KMS-11 (cell line): ENCODE results near the gene CRELD2.

ENCODE experiments used
- H2AFZ ChIP-seq: fragments of 200-600 bp; sonication (generic); 2 replicates; pipeline ENCODE4 v1.6.1; 2016; ENCODE audit warnings: antibody characterized with exemption, mixed run types, low read depth
- H3K27ac ChIP-seq: fragments of 200-600 bp; sonication (generic); 2 replicates; pipeline ENCODE4 v1.6.1; 2016; ENCODE audit warnings: mild to moderate bottlenecking, mixed run types
- H3K27me3 ChIP-seq: fragments of 200-600 bp; sonication (generic); 2 replicates; pipeline ENCODE4 v1.6.1; 2017; ENCODE audit warnings: mild to moderate bottlenecking, low read depth, mixed run types, moderate library complexity; ENCODE audit not compliant: insufficient read depth
- H3K36me3 ChIP-seq: fragments of 200-600 bp; sonication (generic); 2 replicates; pipeline ENCODE4 v1.6.1; 2017; ENCODE audit warnings: mild to moderate bottlenecking, mixed run types; ENCODE audit not compliant: insufficient read depth
- H3K4me1 ChIP-seq: fragments of 200-600 bp; sonication (generic); 2 replicates; pipeline ENCODE4 v1.6.1; 2016; ENCODE audit warnings: mild to moderate bottlenecking, low read depth, mixed run types; ENCODE audit not compliant: poor library complexity, severe bottlenecking
- H3K4me2 ChIP-seq: fragments of 200-600 bp; sonication (generic); 2 replicates; pipeline ENCODE4 v1.7.0; 2016; ENCODE audit warnings: mild to moderate bottlenecking, mixed run types
- H3K4me3 ChIP-seq: fragments of 200-600 bp; sonication (generic); IDR thresholded peaks from 2 replicates; pipeline ENCODE4 v1.6.1; 2017; ENCODE audit warnings: low read depth, low read length, mixed read lengths; ENCODE audit not compliant: insufficient read depth
- H3K79me2 ChIP-seq: fragments of 200-600 bp; sonication (generic); 2 replicates; pipeline ENCODE4 v1.6.1; 2016; ENCODE audit warnings: low read depth, mixed run types; ENCODE audit not compliant: insufficient read depth
- H3K9ac ChIP-seq: fragments of 200-600 bp; sonication (generic); 2 replicates; pipeline ENCODE4 v1.6.1; 2016; ENCODE audit warnings: mild to moderate bottlenecking, mixed run types
- H4K20me1 ChIP-seq: fragments of 200-600 bp; sonication (generic); 2 replicates; pipeline ENCODE4 v1.6.1; 2016; ENCODE audit warnings: mild to moderate bottlenecking, mixed run types; ENCODE audit not compliant: insufficient read depth
- TF ChIP-seq, protein P1 (sequence below): fragments of 200-600 bp; sonication (generic); conservative IDR thresholded peaks from 2 replicates; pipeline ENCODE4 v1.6.1; 2017; ENCODE audit warnings: low read depth, mild to moderate bottlenecking, antibody characterized with exemption, low read length, moderate library complexity, mixed read lengths

CRELD2 gene

DNA sequence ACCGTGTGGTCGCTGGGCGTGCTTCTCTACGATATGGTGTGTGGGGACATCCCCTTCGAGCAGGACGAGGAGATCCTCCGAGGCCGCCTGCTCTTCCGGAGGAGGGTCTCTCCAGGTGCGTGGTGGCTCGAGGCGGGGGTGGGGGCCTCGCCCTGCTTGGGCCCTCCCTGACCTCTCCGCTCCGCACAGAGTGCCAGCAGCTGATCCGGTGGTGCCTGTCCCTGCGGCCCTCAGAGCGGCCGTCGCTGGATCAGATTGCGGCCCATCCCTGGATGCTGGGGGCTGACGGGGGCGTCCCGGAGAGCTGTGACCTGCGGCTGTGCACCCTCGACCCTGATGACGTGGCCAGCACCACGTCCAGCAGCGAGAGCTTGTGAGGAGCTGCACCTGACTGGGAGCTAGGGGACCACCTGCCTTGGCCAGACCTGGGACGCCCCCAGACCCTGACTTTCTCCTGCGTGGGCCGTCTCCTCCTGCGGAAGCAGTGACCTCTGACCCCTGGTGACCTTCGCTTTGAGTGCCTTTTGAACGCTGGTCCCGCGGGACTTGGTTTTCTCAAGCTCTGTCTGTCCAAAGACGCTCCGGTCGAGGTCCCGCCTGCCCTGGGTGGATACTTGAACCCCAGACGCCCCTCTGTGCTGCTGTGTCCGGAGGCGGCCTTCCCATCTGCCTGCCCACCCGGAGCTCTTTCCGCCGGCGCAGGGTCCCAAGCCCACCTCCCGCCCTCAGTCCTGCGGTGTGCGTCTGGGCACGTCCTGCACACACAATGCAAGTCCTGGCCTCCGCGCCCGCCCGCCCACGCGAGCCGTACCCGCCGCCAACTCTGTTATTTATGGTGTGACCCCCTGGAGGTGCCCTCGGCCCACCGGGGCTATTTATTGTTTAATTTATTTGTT lies 44.6 kb downstream of the CRELD2 start:
- Histone ChIP-seq H3K4me1 (peaks cover 9% of the 10 kb centered on the region), H3K36me3 (no peaks in the 10 kb centered on the region), H3K9ac (peak overlapping the region; percentile 22; the same call in 1 of the 2 replicates), H3K4me2 (peak overlapping the region; percentile 45; the same call in 1 of the 2 replicates), H3K27me3 (no peaks in the 10 kb centered on the region), H3K79me2 (peaks cover 24% of the 10 kb centered on the region), H2AFZ (no peak overlapping the region), H4K20me1 (no peaks in the 10 kb centered on the region), H3K4me3 (no peak overlapping the region), H3K27ac (peak overlapping the region; percentile 38; the same call in 1 of the 2 replicates)
- TF ChIP-seq, protein P1, sequence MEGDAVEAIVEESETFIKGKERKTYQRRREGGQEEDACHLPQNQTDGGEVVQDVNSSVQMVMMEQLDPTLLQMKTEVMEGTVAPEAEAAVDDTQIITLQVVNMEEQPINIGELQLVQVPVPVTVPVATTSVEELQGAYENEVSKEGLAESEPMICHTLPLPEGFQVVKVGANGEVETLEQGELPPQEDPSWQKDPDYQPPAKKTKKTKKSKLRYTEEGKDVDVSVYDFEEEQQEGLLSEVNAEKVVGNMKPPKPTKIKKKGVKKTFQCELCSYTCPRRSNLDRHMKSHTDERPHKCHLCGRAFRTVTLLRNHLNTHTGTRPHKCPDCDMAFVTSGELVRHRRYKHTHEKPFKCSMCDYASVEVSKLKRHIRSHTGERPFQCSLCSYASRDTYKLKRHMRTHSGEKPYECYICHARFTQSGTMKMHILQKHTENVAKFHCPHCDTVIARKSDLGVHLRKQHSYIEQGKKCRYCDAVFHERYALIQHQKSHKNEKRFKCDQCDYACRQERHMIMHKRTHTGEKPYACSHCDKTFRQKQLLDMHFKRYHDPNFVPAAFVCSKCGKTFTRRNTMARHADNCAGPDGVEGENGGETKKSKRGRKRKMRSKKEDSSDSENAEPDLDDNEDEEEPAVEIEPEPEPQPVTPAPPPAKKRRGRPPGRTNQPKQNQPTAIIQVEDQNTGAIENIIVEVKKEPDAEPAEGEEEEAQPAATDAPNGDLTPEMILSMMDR, result no peak

DNA sequence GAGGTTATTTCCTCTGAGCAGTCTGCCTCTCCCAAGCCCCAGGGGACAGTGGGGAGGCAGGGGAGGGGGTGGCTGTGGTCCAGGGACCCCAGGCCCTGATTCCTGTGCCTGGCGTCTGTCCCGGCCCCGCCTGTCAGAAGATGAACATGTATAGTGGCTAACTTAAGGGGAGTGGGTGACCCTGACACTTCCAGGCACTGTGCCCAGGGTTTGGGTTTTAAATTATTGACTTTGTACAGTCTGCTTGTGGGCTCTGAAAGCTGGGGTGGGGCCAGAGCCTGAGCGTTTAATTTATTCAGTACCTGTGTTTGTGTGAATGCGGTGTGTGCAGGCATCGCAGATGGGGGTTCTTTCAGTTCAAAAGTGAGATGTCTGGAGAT lies 45.2 kb downstream of the CRELD2 start:
- no peak overlapping the region for H3K4me3 ChIP-seq
- no peaks in the 10 kb centered on the region for H3K27me3 ChIP-seq
- no peaks in the 10 kb centered on the region for H3K36me3 ChIP-seq
- no peaks in the 10 kb centered on the region for H4K20me1 ChIP-seq
- no peak overlapping the region; the same call in 1 of the 2 replicates for H3K27ac ChIP-seq
- H2AFZ ChIP-seq, result no peak overlapping the region
- H3K79me2 ChIP-seq, result peaks cover 24% of the 10 kb centered on the region
- H3K9ac ChIP-seq, result no peak overlapping the region
- H3K4me1 ChIP-seq, result peaks cover 9% of the 10 kb centered on the region
- no peak overlapping the region for H3K4me2 ChIP-seq
- TF ChIP-seq, protein P1, result no peak

DNA sequence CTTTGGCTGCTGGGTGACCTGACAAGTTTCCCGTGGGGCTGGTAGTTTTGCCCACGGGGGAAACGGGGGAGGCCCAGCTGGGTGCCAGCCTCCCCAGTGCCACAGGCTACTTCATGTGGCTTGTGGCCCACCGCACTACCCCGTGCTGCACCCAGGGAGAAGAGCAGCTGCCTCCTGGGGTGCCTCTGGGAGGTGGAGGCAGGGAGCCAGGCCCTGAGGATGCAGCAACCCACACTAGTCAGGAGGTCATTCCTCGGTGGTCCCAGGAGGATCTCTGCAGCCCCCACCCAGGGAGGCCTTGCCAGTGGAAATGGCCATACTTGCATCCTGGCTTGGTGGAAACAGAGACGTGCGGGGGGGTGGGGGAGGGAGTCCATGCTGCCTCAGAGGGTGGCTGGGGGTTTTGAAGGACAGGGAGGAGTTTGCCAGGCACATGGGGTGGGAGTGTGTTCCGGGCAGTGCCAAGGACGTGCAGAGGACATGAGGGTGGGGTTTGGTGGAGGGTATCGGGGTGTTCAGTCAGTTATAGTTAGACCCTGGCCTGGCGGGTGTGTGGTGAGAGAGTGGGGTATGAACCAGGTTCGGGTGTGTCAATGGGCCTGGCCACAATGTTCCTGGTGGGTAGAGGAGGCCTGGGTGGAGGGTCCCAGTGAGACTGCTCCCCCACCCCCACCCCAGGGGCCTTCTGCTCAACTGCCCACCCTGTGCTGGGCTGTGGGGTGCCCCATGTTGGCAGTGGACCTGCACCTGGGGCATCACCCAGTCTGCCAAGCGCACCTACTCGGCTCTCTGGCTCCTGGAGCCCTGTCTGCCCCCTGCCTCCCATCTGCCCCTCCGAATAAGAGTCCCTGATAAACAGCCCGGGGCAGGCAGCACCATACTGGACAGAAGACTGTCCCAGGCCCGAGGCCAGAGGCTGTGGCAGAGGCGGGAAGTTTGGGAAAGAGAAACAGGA lies 46.0 kb downstream of the CRELD2 start:
- Histone ChIP-seq H3K27ac (no peak overlapping the region), H3K4me1 (peaks cover 9% of the 10 kb centered on the region), H2AFZ (no peak overlapping the region), H3K27me3 (no peaks in the 10 kb centered on the region), H3K36me3 (no peaks in the 10 kb centered on the region), H3K4me3 (no peak overlapping the region), H3K9ac (no peak overlapping the region), H3K4me2 (no peak overlapping the region), H4K20me1 (no peaks in the 10 kb centered on the region), H3K79me2 (peaks cover 24% of the 10 kb centered on the region)
- TF ChIP-seq, protein P1, result no peak

DNA sequence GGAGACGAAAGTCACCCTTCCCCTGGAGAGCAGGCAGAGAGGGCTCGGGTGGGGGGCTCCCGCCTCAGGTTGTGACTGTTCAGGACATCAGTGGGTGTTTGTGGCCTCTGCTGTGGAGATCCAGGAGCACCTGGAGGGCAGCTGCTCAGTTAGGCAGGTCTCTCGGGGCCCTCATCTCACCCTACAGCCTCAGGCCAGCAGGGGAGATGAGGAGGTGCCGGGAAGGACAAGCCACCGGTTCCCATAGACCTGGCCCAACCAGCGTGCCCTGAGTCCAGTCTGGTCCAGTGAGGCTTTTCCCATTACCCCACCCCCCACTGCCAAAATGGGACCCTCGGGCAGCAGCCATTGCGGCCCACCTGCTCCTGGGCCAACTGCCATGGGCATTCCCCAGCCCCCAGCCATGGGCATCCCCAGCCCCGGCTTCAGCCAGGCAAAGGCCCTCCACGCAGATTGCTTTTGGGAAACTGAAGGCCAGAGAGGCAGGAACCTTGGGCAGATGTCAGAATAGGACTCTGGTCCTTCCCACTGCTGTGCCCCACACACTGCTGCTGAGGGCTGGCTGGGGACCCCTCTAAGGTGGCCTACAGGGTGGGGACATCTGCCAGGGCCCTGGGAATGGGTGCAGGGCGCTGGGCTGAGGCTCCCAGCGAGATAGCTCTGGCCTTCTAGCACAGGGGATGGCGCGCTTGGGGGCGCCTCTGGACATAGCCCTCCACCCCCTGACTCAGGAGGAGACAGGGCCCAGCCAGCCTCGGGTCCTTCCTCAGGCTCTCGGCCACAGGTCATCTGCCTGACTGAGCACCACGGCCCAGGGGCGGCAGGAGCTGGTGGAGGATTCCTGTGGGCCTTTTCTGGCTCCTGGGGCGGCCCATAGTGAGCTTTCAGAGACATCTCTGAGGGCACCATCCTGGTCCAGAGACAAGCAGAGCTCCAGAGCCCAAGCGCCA lies 46.9 kb downstream of the CRELD2 start:
- H3K9ac ChIP-seq, result no peak overlapping the region
- no peak overlapping the region for H3K4me3 ChIP-seq
- no peak overlapping the region for H3K4me2 ChIP-seq
- H3K79me2 ChIP-seq, result peaks cover 24% of the 10 kb centered on the region
- no peak overlapping the region for H2AFZ ChIP-seq
- H3K36me3 ChIP-seq, result no peaks in the 10 kb centered on the region
- H3K4me1 ChIP-seq, result peaks cover 14% of the 10 kb centered on the region
- H4K20me1 ChIP-seq, result no peaks in the 10 kb centered on the region
- TF ChIP-seq, protein P1, result no peak
- no peaks in the 10 kb centered on the region for H3K27me3 ChIP-seq
- H3K27ac ChIP-seq, result no peak overlapping the region
